Upper lobe of right lung (tissue), 1 donor: Measurements from ENCODE around the gene RDM1. TPM values are rescaled to one million over a fixed set of nuclear protein-coding genes. Genes with fewer than 3 reads are reported as not detected.

Experiments
- ATAC-seq: fragments of 200-7000 bp; cut with Tn5 transposase; one replicate; pipeline ENCODE4 v1.9.1; 2020; ENCODE audit warnings: mild to moderate bottlenecking, moderate library complexity
- DNase-seq: peaks from one replicate; pipeline ENCODE4 v3.0.0-alpha.2; 2020
- H3K27ac ChIP-seq: fragments of 200-600 bp; one replicate; pipeline ENCODE4 v1.8.0; 2022
- H3K27me3 ChIP-seq: fragments of 200-600 bp; one replicate; pipeline ENCODE4 v1.8.0; 2022; ENCODE audit warnings: mild to moderate bottlenecking
- H3K36me3 ChIP-seq: fragments of 200-600 bp; one replicate; pipeline ENCODE4 v1.8.0; 2022
- H3K4me1 ChIP-seq: fragments of 200-600 bp; one replicate; pipeline ENCODE4 v1.8.0; 2022
- H3K4me3 ChIP-seq: fragments of 200-600 bp; one replicate; pipeline ENCODE4 v1.8.0; 2022; ENCODE audit warnings: mild to moderate bottlenecking
- H3K9me3 ChIP-seq: fragments of 200-600 bp; one replicate; pipeline ENCODE4 v1.8.0; 2022
- CTCF ChIP-seq: fragments of 200-600 bp; IDR thresholded peaks from one replicate; pipeline ENCODE4 v1.8.0; 2022; ENCODE audit warnings: antibody characterized with exemption
- intact Hi-C: fragments of 100-400 bp; cut with DNase I; formaldehyde crosslinking; loops from one replicate; pipeline ENCODE4 v1.11.0; 2022
- total RNA-seq: library from RNA; stranded (reverse); fragmentation: NEBNext Ultra II Directional; extraction: Animal tissue kit (Norgen Biotek cat#: 25700); gene quantifications from one replicate; pipeline ENCODE4 v1.2.1, GENCODE V29; 2021
- donor health status: DM: no; HTN: yes; CAD: no; lungs with severe emphysema.

RDM1 gene
- total RNA-seq, 1 donor from 2014 or later, result not detected

- no peaks in the 10 kb centered on the region for H3K27me3 ChIP-seq
- H3K4me1 ChIP-seq, result peaks cover 7% of the 10 kb centered on the region
- intact Hi-C loops, result no loop called here
- no peak for DNase-seq
- no peak for TF ChIP-seq CTCF
- H3K9me3 ChIP-seq, result no peaks in the 10 kb centered on the region
- peak; percentile 65 for ATAC-seq
- H3K4me3 ChIP-seq, result no peak overlapping the region
- H3K36me3 ChIP-seq, result no peaks in the 10 kb centered on the region
- H3K27ac ChIP-seq, result no peak overlapping the region
Measured at GRCh38 chr17:35890774-35891155, 39.8 kb downstream of the RDM1 start.

- H3K36me3 ChIP-seq, result no peaks in the 10 kb centered on the region
- no peak for ATAC-seq
- no peaks in the 10 kb centered on the region for H3K27me3 ChIP-seq
- peaks cover 7% of the 10 kb centered on the region for H3K4me1 ChIP-seq
- DNase-seq, result no peak
- H3K27ac ChIP-seq, result no peak overlapping the region
- TF ChIP-seq CTCF, result no peak
- H3K9me3 ChIP-seq, result no peaks in the 10 kb centered on the region
- intact Hi-C loops, result no loop called here
- H3K4me3 ChIP-seq, result no peak overlapping the region
Measured at GRCh38 chr17:35889818-35890773, 40.5 kb downstream of the RDM1 start.

GRCh38 chr17:35889241-35889640, 41.3 kb downstream of the RDM1 start:
- H3K27ac ChIP-seq, result no peak overlapping the region
- H3K36me3 ChIP-seq, result no peaks in the 10 kb centered on the region
- DNase-seq (no peak), ATAC-seq (no peak)
- no peak for TF ChIP-seq CTCF
- peaks cover 7% of the 10 kb centered on the region for H3K4me1 ChIP-seq
- no peaks in the 10 kb centered on the region for H3K27me3 ChIP-seq
- no peak overlapping the region for H3K4me3 ChIP-seq
- intact Hi-C loops, result no loop called here
- no peaks in the 10 kb centered on the region for H3K9me3 ChIP-seq

- intact Hi-C loops, result no loop called here
- no peak for DNase-seq
- Histone ChIP-seq H3K9me3 (no peaks in the 10 kb centered on the region), H3K27ac (peak within 1 kb of the TSS; percentile 7), H3K4me3 (peak within 1 kb of the TSS; percentile 32), H3K27me3 (no peaks in the 10 kb centered on the region), H3K36me3 (no peaks in the 10 kb centered on the region), H3K4me1 (no peaks in the 10 kb centered on the region)
- peak; percentile 61 for ATAC-seq
- no peak for TF ChIP-seq CTCF
Measured at GRCh38 chr17:35879773-35880654, 50.6 kb downstream of the RDM1 start, which contains the start of gene CCL5. TSS of gene CCL5 (minus strand) at chr17:35880360.

- H3K4me3 ChIP-seq, result peak overlapping the region; percentile 32
- no peak overlapping the region for H3K27ac ChIP-seq
- ATAC-seq (no peak), DNase-seq (no peak)
- no peaks in the 10 kb centered on the region for H3K9me3 ChIP-seq
- intact Hi-C loops, result no loop called here
- no peaks in the 10 kb centered on the region for H3K36me3 ChIP-seq
- H3K27me3 ChIP-seq, result no peaks in the 10 kb centered on the region
- TF ChIP-seq CTCF, result no peak
- no peaks in the 10 kb centered on the region for H3K4me1 ChIP-seq
Measured at GRCh38 chr17:35878361-35878760, 52.2 kb downstream of the RDM1 start.
